Kidney epithelial cell (primary cell): Measurements from ENCODE around the gene CHI3L2. TPM values are rescaled to one million over a fixed set of nuclear protein-coding genes. Genes with fewer than 3 reads are reported as not detected.

Experiments used
- DNase-seq: peaks from one replicate; pipeline ENCODE4 v3.0.0-alpha.2; 2010; ENCODE audit warnings: low read depth
- H3K27me3 ChIP-seq: 2 replicates; pipeline ENCODE4 v1.6.0; 2011; ENCODE audit warnings: low read length; ENCODE audit not compliant: control insufficient read depth, insufficient read depth
- H3K36me3 ChIP-seq: 2 replicates; pipeline ENCODE4 v1.5.1; 2011; ENCODE audit warnings: low read length; ENCODE audit not compliant: control insufficient read depth, insufficient read depth
- H3K4me3 ChIP-seq: 2 replicates; pipeline ENCODE4 v1.5.1; 2011; ENCODE audit warnings: low read depth, mild to moderate bottlenecking, control low read depth, low read length
- total RNA-seq: library from RNA; depleted of rRNA; stranded (reverse); fragments of >200 nt; gene quantifications from 2 replicates; pipeline ENCODE4 v1.2.3, GENCODE V29; 2015
- TF ChIP-seq, protein P1 (sequence below): IDR thresholded peaks from 2 replicates; pipeline ENCODE4 v1.5.1; 2011; ENCODE audit warnings: mild to moderate bottlenecking, moderate library complexity, low read length, control low read depth, inconsistent platforms; ENCODE audit not compliant: insufficient read depth, poor library complexity, severe bottlenecking

The CHI3L2 gene
- total RNA-seq, 1 donor from 2014 or later = 3.2 TPM

GRCh38 chr1:111290104-111290503, 62.6 kb downstream of the CHI3L2 start:
- no peak overlapping the region for H3K4me3 ChIP-seq
- H3K27me3 ChIP-seq = no peaks in the 10 kb centered on the region
- TF ChIP-seq, protein P1, sequence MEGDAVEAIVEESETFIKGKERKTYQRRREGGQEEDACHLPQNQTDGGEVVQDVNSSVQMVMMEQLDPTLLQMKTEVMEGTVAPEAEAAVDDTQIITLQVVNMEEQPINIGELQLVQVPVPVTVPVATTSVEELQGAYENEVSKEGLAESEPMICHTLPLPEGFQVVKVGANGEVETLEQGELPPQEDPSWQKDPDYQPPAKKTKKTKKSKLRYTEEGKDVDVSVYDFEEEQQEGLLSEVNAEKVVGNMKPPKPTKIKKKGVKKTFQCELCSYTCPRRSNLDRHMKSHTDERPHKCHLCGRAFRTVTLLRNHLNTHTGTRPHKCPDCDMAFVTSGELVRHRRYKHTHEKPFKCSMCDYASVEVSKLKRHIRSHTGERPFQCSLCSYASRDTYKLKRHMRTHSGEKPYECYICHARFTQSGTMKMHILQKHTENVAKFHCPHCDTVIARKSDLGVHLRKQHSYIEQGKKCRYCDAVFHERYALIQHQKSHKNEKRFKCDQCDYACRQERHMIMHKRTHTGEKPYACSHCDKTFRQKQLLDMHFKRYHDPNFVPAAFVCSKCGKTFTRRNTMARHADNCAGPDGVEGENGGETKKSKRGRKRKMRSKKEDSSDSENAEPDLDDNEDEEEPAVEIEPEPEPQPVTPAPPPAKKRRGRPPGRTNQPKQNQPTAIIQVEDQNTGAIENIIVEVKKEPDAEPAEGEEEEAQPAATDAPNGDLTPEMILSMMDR = no peak
- DNase-seq = no peak
- no peaks in the 10 kb centered on the region for H3K36me3 ChIP-seq

- Histone ChIP-seq H3K27me3 (no peaks in the 10 kb centered on the region), H3K4me3 (no peak within 1 kb of the TSS), H3K36me3 (no peaks in the 10 kb centered on the region)
- no peak for DNase-seq
- TF ChIP-seq, protein P1 = no peak
These were observed 63.1 kb downstream of the CHI3L2 start, which contains the start of gene CHIA for GRCh38 chr1:111290630-111291029. CHIA (plus strand) TSS chr1:111290851; CDS start chr1:111310468, 19,617 bp downstream.

Other genes with a start within 250 kb of the CHI3L2 start
- 69.4 and 84.3 TPM in 2 replicates for gene DRAM2, start 87.6 kb upstream of the CHI3L2 start, total RNA-seq
- gene CEPT1, start 87.5 kb upstream of the CHI3L2 start, total RNA-seq = 23.7 and 25.2 TPM in 2 replicates
- 13.2 and 16.6 TPM in 2 replicates for gene DENND2D, start 27.1 kb upstream of the CHI3L2 start, total RNA-seq
- gene CHIA, start 63.1 kb downstream of the CHI3L2 start, total RNA-seq = not detected in 2 replicates
- gene OVGP1, start 200.0 kb downstream of the CHI3L2 start, total RNA-seq = 0.96 and 1.5 TPM in 2 replicates
- 39.7 and 40.5 TPM in 2 replicates for gene WDR77, start 221.5 kb downstream of the CHI3L2 start, total RNA-seq
- 224 and 249 TPM in 2 replicates for gene ATP5PB, start 221.8 kb downstream of the CHI3L2 start, total RNA-seq
- gene C1orf162, start 246.3 kb downstream of the CHI3L2 start, total RNA-seq = 0.07 and 0.08 TPM in 2 replicates